HG03439 (cell line): ENCODE measurements around the gene ASAH2.
"Not testable (repeated sequence)": the region's sequence is repeated elsewhere in the genome, so short reads cannot be mapped to it uniquely, and the experiment has no call there.

Source experiments
- ATAC-seq: cut with Tn5 transposase; IDR thresholded peaks from one replicate; pipeline ENCODE4 v1.9.1; 2021; ENCODE audit warnings: mild to moderate bottlenecking, moderate library complexity; ENCODE audit not compliant: unreplicated experiment

Gene ASAH2

DNA sequence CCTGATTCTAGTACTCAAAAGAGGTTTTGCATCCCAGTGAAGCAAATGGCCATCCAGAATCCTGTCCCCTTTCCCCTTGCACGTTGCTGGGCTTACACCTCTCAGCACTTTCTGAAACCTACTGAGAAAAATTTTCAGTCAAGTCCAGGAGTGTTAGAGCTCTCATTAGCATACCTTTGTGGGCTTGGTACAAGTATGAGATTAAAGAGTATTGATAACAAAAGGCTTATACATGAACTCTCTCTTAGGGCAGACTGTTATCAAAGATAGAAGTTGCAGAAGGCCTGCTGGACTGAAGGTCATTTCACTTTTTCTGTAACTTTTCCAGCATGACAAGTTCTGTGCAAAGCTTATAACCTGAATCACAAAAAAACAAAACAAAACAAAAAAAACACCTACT, at the start of gene ASAH2:
Gene ASAH2 (minus strand): TSS at position 123 of the 400 bp plus-strand sequence. CDS start 2,906 bp downstream, outside the sequence.
- no peak for ATAC-seq

DNA sequence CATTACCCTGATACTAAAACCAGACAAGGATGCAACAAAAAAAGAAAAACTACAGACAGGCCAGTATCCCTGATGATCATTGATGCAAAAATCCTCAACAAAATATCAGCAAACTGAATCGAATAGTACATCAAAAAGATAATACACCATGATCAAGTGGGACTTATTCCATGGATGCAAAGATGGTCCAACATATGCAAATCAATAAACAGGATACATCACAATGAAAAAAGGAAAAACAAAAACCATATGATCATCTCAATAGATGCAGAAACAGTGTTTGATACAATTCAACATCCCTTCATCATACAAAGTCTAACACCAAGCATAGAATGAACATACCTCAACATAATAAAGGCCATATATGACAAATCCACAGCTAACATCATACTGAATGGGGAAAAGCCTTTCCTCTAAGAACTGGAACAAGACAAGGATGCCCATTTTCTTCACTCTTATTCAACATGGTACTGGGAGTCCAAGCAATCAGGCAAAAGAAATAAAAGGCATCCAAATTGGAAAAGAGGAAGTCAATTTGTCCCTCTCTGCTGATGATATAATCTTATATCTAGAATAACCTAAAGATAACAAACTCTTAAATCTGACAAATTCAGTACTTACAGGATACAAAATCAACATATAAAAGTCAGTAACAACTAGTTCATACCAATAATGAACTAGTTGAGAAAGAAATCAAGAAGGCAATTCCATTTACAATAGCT, 48.8 kb upstream of the ASAH2 start:
- ATAC-seq: no peak

DNA sequence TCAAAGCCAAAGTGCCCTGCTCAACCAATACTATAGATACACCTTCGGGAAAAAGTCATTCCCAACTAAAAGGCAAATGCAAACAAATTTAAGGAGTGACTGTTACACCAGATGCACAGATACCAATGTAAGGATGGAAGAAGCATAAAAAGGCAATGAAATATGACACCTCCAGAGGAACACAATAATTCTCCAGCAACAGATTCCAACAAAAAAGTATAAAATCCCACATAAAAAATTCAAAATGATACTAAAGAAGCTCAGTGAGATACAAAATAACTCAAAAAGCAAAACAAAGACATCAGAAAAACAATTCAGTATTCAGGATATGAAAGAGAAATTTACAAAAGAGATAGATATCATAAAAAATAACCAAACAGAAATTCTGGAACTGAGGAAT, 44.1 kb upstream of the ASAH2 start:
- ATAC-seq: no peak

DNA sequence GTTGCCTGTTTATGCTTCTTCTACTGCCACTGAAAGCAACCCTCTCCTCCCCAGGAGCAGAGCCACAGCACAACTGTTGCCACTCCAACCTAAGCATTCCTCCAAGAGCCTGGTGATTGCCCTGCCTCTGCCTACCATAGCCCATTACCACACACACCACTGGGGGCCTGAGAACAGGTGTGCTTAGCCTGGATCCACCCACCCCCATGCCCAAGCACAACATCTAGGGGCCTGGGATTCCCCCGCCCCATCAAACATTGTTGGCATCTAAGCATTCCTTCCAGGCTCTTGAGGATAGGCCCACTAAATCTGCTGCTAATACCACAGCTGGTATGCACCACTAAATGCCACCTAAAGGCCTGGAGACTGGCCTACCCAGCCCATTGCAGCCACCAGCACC, 43.3 kb upstream of the ASAH2 start:
- no peak for ATAC-seq

DNA sequence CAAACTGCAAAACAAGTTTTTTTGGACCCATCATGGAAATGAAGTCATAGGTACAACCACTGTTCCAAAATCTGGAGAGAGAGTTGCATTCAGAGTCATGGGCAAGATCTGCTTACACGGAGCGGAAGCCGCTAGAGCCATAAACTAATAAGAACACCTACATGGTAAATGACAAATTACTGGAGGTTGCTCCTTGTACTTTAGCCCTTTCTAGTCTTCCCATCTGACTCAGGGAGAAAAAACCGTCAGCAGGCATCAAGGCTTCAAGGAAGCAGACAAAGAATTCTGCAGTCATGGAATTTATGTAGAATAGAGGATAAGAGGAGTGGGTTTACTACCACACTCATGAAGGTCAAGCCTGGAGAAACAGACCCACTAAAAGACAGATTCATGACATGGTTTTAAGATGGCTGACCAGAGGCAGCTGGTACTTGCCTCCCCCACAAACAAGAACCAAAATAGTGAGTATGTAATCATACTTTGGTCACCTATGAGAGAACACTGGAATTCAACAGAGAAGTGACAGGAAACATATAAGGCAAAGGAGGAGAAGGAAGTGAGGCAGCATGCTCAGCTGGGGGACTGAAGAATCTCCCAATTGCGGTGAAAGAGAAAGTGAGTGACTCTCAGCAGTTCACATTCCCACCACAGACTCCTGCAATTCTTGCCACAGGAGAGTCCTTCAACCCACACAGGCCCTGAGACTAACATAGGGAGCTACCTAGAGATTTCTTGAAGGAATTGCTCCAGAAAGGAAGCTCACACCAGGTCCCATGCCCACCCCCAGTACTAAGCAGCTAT, 42.4 kb upstream of the ASAH2 start:
- ATAC-seq: no peak

DNA sequence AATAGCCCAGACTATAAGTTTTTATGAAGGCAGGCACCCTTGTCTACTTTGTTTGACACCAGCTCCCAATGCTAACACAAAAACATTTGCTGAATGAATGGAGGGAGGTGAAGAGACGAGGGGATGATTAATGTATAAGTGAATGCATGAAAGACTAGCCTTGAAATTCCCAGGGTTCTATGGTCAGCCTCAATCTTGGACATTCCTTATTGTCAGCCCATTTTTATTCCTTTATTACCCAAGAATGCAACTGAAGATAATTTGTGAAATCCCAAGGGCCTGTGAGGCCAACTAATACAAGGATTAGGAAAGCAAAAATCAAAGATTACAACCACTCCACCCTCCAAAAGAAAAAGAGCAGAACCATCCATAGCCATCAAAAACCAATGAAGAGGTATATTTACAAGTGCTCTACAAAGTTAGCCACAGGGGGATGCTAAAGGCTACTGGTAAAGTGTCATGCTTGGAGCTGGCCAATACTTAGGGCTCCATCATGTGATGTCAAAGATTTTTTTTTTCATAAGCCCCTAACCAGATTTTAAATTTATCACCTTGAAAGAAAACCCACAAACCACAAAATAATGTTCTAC, 40.0 kb upstream of the ASAH2 start:
- no peak for ATAC-seq

DNA sequence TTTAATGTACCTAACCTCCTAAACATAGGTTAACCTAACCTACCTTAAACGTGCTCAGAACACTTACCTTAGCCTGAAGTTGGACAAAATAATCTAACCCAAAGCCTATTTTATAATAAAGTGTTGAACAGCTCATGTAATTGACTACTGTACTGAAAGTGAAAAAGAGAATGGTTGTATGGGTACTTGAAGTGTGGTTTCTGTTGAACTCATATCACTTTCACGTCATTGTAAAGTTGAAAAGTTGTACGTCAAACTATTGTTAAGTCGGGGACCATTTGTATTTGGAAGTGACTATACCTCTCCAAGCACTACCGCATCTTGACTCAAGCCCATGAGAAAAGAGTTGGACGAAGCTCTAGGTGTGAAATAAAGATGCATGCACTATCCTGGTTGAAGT, 37.9 kb upstream of the ASAH2 start:
- no peak for ATAC-seq

DNA sequence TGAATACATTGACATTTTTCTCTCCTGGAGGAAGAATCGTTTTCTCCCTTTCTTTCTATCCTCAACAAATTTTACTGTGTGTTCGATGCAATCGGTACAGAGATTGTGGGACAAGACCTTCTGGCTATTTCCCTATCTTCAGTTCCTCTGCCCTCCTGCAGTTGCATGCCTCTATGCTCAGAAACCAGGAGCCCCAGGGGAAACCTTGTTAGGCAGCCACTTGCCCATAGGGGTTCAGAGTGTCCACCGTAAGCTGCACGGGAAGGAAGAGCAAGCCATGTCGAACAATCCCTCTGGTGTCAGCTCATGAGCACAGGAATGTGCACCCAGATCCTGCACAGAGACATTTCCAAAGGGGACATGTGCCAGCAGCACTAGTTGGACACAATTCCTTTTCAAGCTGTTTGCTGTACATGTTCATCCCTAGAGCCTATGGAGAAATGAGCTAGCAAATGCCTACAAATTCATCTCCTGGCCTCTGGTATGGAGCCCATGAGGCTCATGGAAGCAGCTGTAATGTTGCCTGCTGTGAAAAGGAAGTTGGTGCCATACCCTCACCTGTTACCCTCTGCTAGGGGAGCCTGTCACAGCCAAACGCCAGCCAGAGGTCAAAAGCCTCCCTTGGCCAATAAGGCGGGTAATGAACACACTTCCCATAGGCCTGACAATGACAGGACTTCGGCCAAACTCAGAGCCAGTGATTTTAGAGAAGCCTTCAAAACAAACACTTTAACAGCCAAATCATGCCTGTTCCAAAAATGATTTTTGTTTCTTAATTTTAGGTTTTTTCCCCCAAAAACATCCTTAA, 35.9 kb upstream of the ASAH2 start:
- ATAC-seq: no peak

DNA sequence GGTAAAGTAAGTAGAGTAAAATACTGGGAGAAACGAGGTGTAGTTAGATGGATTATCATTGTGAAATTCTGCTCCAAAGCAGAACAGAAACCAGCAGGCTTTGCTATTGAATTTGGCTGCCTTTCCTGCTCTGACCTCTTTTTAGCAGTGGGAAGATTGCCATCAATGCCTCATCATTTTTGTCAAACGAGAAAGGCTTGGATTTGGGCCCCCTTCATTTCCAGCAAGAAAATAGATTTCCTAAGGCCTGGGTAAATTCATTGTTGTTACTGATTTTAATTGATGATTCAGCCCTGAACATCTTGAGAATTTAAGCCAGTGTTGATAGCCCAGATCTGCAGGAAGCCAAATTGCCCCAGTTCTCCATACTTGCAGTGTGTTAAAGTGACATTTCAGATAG, 35.2 kb upstream of the ASAH2 start:
- no peak for ATAC-seq

DNA sequence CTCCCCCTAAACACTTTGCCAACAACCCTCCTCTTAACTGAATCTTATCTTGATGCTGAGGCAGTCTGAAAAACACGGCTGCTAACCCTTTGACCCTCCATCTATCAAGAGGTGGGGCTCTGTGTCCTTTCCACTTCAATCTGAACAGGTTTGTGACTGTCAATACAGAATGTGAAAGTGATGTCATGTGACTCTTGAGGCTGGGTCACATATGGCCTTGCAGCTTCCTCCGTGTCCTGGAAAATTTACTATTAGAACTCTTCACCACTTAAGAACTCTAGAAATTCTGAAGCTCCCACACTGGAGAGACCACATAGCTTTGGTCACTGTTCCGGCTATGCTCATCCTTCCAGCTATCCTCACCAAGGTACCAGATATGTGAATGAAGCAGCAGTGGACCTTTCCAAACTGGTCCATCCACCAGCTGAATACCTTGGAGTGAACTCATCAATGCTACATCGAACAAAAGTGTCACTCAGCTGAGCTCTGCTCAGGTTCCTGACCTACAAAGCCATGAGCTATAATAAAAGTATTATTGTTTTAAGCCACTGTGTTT, 30.7 kb upstream of the ASAH2 start:
- ATAC-seq: no peak

DNA sequence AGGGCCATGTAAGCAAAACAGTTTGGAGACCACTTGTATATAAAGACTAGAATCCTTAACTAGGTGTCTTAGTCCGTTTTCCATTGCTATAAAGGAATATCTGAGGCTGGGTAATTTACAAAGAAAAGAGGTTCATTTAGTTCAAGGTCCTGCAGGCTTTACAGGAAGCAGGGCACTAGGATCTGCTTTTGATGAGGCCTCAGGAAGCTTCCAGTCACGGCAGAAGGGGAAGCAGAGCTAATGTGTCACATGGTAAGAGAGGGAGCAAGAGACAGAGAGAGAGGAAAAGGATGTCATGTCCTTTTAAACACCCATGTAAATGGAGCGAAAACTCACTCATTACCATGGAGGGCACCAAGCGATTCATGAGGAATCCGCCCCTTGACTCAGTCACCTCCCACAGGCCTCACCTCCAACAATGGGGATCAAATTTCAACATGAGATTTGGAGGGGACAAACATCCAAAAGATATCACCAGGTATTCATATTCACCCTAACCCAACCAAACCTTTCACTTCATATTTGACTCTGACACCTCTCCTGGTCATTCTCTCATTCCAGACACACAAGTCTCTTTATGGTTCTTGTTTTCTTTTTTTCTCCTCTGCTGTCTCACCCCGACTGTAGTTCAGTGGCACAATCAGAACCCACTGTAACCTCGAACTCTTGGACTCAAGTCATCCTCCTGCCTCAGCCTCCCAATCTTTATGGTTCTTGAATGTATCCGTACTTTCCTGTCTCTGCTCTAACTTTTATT, 30.1 kb upstream of the ASAH2 start:
- no peak for ATAC-seq

DNA sequence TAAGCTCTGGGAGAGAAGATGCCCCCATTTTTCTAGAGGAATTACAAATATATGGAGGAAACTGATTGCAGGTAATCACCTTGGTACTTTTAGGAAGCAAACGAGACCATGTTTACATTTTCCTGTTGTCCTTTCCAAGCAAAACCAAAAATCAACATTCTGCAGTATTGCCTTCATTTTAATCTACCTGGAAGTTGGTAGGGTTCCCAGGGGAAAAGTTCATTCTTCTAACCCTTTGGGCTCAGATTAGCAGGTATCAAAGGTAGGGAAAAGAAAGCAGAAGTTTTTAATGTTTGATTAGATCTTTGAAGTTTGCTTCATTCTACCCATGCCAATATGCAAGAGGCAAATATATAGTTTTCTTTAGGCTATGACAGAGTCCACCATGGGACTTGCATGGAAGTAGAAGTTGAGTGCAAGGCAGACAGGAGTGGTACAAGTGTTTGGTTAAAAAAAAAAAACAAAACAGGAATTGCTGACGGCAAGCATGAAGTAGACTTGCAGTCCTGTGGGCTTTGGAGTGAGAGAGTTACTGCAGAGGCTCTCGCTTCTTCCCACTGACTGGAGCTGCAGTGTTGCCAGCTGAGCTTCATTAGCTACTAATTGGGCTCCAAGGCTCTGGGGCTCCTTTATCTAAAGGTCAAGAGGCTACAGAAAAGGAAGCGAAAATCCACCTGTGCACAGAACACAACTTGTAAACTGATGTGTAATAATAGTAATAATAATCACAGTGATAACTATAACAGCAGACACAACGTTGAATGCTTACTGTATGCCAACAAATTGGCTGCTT, 28.9 kb upstream of the ASAH2 start:
- ATAC-seq: no peak

DNA sequence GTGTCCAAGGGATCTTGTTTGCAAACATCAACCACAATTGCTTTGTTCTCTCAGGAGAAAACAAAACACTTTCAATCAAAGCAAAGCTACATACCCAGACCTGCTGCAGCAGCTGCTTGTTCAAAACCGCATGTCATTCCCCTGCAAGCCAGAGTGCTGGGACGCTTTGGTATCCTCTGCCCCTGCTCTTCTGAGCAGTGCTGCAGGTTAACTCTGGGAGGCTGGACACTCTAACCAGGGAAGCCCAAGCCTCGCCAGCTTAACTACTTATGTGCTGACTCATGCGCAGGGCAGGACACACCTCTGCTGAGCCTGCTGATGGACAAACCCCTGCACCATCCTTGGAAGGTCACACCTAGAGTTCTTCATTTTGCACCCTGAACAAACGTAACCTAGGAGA, 28.2 kb upstream of the ASAH2 start:
- no peak for ATAC-seq

DNA sequence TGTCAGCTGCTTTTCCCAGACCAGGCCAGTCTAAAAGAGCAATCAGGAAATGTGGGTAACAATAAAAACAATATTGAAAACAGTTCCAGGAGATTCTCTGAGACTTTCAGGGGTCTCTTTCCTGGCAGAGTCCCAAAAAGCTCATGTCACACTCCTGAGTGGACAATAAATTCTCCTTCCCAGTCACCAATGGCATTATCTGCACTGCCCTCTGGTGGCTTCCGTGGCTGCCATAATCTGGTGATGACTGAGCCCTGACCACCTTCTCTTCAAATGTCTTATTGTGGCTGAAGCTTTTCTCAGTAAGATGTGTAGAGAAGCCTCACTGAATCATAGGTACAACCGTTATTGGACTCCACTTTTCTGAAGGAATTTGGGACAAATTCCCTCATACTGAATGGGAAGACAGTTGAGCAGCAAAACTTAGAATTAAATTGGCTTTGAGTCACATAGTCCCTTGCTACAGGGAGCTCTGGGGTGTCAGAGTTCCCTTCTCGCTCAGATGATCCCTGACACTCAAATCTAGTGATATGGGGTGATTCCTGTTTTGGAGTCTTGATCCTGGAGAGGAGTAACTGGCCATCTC, 24.4 kb upstream of the ASAH2 start:
- peak; percentile 66 for ATAC-seq

DNA sequence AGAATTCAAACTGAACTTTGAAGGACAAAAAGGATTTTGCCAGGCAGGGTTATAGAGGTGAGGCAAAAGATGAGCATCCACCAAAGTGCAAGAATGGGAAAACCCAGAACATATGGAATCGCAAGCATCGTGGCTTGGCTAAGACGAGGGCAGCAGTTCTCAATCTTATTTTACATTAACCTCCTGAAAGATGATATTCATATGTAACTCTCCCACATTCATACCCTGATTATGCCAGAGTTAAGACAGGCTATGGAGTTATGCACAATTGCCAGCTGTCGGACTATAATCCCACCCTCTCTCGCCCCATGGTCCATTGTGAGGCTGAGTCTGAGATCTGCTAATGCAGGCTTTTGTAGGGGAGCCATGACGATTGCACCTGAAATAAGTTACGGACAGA, 21.2 kb upstream of the ASAH2 start:
- no peak for ATAC-seq

DNA sequence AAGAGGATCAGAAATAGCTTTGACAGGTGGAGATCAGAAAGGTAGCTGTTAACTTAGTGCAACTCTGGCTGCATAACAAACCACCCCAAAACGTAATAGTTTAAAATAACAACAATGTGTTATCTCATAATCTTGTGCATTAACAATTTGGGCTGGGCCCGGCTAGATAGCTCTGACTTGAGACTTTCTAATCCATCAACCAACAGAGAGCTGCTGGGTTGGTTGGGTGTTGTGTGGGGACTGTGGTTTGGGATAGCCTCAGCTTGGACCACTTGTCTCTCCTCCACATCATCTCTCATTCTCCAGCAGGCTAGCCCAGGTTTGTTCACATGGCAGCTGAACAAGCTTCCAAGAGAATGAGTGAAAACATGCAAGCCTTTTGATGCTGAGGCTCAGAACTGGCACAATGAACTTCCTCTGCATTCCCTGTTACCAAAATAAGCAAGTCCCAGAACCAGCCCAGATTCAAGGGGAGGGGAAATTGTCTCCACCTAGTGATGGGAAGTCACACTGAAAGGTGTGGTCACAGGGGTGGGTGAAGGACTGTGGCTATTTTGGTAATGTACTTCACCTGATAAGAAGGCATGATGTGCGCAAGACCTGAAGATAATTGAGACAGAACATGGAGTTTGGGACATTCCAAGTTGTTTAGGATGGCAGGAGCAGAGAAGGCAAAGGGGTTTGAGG, 20.4 kb upstream of the ASAH2 start:
- no peak for ATAC-seq

DNA sequence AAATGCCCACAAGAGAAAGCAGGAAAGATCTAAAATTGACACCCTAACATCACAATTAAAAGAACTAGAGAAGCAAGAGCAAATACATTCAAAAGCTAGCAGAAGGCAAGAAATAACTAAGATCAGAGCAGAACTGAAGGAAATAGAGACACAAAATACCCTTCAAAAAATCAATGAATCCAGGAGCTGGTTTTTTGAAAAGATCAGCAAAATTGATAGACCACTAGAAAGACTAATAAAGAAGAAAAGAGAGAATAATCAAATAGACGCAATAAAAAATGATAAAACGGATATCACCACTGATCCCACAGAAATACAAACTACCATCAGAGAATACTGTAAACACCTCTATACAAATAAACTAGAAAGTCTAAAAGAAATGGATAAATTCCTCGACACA, 16.6 kb upstream of the ASAH2 start:
- not testable (repeated sequence) for ATAC-seq

DNA sequence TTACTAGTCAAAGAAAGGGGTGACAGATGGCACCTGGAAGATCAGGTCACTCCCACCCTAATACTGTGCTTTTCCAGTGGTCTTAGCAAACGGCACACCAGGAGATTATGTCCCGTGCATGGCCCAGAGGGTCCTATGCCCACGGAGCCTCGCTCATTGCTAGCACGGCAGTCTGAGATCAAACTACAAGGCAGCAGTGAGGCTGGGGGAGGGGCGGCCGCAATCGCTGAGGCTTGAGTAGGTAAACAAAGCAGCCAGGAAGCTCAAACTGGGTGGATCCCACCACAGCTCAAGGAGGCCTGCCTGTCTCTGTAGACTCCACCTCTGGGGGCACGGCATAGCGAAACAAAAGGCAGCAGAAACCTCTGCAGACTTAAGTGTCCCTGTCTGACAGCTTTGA, 11.3 kb upstream of the ASAH2 start:
- not testable (repeated sequence) for ATAC-seq
